ENCODE data around the gene NFIX. TPM values are rescaled to one million over a fixed set of nuclear protein-coding genes. Genes with fewer than 3 reads are reported as not detected.

NFIX gene
- total RNA-seq, 1 experiment from 2014 or later: 22.5 TPM

DNA sequence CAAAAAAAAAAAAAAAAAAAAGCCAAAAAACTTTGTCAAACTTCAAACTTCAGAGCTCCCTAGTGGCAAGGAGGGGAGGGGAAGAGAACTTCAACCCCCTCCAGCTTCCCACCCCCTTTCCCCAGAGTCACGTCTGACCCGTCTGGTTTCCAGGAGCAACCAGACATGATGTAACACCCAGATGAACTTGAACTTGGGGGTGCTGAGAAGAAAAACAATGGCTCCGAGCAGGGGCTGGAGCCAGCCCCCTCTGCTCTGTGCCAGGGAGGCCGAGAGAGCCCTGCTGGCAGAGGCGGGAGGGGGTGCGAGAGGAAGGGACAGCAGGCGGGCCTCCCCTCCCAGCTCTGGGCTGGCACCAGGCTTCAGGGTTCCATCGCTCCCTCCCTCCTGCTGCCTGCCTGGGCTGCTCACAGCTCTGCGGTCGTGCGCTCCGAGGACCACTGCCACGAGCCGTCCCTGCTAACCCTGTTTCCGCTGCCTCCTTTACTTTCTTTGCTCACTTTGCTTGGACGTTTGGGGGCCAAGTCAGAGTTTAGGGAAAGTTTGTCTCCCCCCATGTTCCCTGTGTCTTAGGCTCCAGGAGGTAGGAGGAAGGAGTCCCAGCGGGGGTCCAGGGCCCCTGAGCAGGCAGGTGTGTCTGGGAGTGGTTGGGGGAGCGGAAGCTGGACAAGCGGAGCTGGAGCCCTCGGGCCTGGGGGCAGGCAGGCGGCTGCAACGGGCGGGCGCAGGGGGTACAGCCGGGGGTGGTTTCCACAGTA lies 96.3 kb downstream of the NFIX start:
- DNase-seq (ENCODE audit: low read depth): no peak

DNA sequence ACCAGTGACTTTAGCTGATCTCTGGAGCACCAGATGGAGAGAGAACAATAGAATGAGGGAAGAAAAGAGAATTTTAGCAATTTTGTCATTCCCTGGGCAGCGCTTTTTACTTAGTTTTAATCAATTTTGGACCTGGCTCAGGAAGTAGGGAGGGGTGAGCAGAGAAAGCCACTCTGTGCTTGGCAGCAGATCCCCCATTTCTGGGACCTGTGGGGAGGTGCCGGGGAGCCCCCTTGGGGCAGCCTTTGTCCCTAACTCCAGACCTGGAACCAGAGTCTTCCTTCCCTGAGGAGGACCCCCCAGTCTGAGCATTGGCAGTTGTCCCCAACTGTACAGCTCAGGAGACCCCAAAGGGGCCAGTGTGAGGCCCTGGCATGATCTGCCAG lies 96.9 kb downstream of the NFIX start:
- DNase-seq (ENCODE audit: low read depth): no peak

DNA sequence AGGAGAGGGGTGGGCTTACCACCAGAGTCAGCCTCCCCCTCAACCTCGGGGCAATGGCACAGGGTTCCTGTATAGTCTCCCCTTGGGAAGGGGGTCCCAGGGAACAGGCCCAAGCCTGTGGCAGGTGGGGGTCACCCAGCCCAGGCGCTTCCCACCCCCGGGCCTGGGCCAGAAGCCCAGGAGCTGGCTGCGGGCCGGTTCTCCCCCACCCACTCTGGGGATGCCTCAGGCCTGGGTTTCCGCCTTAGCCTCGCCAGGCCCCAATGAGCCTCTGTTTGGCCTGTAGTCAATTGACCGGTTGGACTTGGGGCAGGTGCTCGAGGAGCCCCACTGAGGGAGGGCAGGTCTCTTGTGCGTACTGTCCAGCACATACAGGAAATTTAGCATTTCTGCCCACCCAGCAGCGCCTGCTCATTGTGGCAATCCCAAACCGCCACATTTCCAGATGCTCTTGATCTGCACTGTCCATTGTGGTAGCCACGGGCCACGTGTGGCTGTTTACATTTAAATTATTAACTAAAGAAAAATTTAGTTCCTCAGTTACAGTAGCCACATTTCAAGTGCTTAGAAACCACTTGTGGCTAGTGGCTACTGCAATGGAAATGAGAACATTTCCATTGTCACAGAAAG lies 97.4 kb downstream of the NFIX start:
- peak; percentile 38 for DNase-seq (ENCODE audit: low read depth)

DNA sequence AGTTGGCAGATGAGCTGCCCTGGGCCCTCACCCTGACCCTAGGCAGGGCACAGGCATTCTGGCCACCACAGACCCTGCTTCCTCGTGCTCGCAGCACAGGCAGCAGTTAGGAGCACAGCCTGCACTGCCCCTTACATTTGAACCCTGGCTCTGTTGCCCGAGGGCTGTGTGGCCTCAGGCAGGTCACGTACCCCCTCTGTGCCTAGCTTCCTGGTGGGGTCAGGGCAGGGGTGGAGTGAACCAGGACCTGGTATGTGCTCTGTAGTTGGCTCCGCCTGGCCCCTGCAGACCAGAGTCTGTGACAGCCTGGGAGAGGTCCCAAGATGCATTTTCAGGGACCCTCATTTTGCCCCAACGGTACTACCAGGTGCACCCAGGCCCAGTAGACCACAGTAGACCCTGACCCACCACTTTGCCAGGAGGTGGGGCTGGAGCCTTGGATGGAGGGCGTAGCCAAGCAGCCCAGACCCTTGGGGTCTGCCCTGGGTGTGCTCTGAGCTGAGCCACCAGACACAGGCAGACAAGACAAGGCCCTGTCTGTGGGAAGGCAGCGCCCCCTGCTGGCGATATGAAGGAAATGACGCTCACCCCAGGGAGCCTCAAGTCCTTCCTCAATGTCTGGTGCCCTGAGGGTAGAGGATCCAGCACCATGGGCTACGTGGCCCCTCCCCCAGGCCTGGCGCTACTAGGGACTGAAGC lies 98.3 kb downstream of the NFIX start:
- peak; percentile 74 for DNase-seq (ENCODE audit: low read depth)

DNA sequence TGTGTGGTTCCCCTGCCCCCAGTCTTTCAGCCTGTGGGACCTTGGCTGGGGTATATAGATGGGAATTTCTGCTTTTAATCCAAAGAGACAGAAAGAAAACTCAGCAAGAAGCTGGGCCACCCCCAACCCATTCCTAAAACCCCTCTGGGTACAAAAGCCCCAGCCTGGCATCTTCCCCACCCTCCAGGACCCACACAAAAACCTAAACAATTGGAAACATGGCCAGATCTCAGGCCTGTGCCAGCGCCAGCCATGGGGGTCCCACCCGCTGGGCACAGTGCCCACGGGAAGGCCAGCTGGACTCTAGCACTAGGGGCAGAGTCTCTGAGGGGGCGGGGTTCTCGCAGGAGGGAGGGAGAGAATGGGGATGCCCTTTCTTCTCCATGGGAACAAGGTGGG lies 98.8 kb downstream of the NFIX start:
- no peak for DNase-seq (ENCODE audit: low read depth)

DNA sequence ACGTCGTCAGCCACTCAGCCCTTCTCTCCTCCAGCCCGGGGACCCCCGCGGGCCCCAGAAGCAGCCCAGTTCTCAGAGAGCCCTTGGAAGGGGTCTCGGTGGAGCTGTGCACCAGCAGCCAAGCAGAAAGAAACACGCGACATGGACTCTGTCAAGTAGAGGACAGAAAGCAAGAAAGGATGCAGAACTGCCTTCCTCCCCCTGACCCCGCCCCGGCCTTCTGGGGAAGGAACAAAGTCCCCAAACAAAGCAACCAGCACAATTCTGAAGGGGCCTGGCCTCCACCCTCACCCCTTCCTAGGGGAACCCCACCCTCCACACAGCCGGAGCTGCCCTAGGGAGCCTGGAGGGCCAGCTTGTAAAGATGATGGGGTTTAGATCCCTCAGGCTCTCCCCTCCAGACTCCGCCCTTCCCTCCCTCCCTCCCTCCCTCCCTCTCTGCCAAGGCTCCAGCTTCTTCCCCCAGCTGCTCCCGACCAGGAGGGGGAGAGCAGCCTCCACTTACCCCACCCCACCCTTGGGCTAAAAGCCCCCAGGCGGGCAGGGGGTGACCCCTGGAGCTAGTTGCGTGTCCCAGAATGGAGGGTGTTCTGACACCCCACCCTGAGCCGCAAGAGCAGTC lies 99.6 kb downstream of the NFIX start:
- DNase-seq (ENCODE audit: low read depth): no peak

DNA sequence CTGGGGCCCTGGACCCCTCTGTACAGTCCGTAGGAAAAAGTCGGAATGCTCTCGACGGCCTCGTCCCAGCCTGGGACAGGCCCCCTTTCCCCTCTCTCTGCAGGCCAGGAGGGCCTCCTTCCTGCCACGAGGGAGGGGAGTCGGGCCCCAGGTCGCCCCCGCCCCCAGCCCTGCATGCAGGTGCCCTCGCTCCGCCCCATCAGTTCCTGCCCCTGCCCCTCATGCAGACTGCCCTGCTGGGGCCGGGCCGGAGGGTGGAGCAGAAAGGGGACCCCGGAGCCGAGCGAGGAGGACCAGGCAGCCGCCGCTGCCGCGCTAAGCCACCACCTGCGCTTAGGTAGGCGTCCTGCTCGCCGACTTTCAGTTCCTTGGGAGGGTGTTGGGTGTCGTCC lies 100.1 kb downstream of the NFIX start:
- no peak for DNase-seq (ENCODE audit: low read depth)

DNA sequence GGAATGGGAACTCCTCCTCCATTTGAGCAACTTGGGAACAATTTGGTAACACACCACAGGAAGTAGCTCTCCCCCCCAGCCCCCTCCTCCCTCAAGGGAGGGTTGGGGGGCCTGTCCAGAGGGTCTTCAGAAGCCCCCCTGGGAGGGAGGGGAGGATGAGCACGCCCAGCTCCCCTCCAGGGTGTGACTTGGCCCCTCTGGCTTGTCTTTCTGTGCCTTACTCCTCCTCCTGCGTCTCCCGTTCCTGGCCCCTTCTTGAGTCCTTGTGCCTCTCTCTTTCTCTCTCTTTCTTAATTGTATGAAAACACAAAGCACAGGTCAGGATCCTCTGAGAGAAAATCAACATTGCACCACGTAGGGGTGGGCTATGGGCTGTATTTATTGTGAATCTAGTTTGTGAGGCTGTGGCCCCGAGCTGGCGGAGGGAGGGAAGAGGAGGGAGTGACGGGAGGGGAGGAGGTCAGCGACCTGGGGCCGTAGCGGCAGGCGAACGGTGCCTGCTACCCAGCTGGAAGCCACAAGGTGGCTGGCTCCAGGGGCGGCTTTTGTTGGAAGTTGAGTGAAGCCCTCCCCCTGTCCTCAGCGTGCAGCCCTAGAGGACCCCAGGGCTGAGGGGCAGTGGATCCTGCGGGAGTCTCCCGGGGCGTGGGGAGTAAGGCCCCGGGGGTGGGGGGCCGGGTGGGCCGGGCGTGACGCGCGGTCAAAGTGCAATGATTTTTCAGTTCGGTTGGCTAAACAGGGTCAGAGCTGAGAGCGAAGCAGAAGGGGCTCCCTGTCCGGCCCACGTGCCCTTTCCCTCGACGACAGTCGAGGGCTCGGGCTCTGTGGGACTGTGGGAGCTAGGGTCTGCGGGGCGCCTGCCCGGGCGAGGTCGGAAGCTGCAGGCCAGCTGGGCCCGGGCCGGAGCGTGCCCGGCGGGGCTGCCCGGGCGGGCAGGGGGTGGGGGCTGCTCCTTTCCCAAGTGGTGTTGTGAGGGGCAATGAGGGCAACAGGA lies 101.0 kb downstream of the NFIX start:
- DNase-seq (ENCODE audit: low read depth): no peak

DNA sequence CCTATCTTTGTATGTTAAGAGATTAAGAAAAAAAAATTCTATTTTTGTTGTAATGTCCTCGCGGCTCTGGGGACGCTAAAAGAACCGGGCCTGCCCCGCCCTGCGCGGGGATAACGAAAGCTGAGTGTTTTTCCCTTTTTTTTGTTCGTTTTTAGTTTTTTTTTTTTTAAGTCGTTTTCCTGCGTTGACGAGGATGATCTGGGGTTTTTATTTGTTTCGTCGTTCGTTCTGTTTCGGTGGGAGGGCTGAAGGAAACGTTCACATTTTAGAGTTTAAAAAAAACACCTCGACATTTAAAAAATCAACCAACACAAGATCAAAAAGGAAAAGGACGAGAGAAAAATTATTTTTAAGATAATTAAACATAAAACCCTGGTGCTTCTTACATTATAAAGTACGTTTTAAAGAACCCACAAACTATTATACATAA lies 101.8 kb downstream of the NFIX start:
- no peak for DNase-seq (ENCODE audit: low read depth)

DNA sequence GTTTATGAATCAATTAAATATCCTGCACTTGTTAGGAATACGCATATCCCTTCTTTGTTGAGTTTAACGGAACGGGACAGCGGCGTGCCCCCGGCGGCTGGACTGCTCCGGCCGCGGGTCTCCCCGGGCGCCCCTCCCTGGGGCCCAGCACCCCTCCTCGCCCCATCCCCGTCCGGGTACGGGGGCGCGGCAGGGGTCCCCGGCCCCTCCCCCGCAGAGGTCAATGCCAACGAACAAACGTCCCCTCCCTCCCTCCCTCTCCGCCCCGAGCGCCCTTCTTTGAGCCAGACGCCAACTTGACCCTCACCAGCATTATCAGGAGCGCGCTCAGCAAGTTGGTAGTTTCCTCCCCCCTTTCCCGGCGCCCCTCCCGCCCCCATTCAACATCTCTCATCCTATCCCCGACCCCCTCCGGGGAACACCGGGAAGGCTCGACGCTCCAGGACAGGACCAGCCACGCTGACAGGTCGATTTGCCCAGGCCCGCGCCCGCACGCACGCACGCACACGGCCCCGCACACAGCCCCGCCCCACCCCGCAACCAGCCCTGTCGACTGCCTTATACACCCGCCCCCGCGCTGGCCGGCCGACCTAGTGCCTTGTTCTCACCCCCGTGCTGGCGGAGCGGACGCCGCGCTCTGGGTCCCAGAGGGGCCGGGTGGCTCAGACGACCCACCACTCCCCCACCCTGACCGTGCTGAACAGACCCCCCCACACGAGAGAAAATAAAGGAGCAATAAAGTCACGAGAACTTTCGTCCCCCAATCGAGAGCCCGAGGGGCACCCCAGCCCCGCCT lies 102.4 kb downstream of the NFIX start:
- no peak for DNase-seq (ENCODE audit: low read depth)

DNA sequence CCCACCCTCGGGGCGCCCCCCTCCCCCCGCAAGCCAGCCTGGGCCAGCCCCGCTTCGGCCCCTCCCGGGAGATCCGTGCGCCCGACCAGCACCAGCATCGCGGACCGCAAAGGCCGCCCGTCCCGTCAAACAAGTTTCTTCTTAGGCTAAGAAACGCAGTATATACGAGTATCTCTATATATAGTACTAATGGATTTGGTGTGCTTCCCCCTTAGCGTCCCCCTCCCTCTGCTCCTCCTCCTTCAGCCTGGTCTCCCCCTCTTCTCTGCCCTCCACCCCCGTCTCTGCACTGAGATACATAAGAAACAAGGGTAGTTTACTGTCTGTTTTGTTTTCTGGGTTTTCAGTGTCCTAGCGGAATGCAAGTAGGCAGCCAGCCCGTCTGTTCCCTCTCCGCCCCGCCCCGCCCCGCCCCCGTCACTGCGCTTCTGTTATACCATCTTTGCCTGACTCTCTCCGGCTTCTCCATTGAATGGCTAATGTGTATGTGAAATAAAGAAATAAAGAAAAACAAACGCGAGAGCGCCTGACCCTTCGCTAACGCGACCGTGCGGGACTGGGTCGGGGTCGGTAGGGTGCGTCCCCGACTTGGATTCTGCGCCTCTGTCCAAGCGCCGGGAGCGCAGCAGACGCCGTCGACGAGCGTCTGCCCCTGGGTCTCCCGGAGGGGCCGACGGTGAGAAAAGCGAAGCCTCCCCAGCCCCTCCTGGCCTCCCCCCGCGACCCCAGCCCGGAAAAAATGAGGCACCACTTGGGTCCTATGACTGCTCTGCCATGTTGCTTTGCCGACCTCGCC lies 103.2 kb downstream of the NFIX start:
- DNase-seq (ENCODE audit: low read depth): no peak

DNA sequence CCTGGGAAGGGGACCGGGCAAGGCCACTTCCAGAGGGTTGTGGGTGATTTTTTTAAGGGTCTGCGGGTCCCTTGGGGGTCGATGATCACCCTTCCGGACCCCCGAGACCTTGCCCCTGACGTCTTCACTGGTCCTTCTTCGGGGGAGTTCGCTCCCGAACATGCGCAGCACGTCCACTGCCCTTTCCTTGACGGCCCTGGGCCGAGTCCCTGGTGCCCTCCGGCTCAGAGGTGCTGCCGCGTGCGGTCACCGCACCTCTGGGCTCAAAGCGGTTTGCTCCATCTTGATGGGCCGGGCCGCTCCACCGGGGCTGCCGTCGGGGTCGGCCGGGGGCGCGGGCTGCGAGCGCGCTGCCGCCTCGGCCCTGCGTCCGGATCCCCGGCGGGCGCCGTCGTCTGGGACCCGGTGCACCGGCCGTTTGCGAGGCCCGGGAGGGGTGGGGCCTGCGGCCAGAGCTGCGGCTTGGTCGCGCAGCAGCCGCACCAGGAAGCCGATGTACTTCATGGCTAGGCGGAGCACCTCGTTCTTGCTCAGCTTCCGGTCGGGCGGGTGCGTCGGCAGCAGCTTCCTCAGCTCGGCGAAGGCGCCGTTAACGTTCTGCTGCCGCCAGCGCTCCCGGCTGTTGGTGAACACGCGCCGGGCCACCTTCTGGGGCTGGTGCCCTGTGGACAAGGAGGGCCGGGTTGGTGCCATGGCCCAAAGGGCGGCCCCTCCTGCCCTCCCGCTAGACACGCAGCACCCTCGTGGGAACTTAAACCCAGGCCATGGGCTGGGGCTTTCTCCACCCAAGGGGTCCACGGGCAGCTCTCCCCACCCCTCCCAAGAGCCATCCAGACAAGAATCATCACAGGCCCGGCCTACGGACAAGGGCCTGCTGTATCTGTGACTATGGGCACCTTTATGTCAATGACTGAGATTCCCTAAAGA lies 104.1 kb downstream of the NFIX start:
- no peak for DNase-seq (ENCODE audit: low read depth)

DNA sequence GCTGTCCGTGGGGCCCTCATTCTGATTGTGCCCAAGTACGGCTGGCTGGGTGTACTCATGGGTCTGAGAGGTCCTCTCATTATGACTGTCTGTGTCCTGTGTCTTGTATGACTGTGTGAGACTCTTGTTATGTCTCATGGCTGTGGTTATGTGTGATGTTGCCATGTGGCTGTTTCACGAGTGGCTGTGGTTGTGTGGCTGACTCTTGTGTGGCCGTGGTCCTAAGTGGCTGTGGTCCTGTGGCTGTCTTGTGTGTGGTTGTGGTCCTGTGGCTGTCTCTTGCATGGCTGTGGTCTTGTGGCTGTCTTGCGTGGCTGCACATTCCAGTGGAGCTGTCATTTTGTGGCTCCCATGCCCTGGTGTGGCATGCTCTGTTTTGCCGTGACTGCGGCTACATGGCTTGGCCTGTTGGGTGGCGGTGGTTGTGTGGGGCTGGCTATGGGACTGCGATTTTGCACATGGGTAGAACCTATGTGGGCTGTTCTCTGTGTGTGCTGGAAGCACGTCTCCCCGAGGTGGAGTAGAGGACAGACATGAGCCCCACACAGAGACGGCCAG lies 104.8 kb downstream of the NFIX start:
- DNase-seq (ENCODE audit: low read depth): peak; percentile 15

DNA sequence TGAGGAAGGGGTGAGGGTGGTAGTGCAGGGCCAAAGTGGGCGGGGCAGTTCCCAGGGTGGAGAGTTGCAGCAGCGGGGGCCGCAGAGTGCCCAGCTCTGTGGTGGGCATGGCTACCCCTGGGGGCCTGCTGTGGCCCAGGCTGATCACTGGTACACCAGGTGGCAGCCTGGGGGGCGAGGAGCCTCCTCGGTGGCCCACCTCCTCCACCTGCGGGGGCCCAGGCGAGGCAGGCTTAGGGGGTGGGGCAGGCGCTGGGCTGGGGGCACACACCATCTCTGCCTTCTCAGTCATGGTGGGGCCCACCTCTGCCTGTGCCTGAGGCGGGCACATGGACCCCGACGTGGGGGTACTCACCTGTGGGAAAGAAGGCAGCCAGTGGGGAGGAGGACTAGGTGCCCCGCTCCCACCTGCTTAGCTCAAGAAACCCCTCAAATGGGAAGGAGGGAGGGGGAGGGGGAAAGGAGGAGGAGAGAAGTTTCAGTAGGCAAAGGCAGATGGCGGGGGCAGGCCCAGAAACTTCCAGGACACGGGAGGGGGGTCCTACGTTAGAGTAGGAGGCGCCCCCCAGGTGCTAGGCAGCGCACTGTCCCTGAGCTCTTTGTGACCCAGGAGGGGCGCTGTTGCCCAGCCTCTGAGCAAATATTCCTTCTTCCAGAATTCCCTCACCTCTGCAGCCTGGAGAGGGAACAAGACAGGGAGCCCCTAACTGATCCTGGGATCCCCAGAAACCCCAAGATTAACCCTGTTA lies 105.7 kb downstream of the NFIX start:
- DNase-seq (ENCODE audit: low read depth): no peak

DNA sequence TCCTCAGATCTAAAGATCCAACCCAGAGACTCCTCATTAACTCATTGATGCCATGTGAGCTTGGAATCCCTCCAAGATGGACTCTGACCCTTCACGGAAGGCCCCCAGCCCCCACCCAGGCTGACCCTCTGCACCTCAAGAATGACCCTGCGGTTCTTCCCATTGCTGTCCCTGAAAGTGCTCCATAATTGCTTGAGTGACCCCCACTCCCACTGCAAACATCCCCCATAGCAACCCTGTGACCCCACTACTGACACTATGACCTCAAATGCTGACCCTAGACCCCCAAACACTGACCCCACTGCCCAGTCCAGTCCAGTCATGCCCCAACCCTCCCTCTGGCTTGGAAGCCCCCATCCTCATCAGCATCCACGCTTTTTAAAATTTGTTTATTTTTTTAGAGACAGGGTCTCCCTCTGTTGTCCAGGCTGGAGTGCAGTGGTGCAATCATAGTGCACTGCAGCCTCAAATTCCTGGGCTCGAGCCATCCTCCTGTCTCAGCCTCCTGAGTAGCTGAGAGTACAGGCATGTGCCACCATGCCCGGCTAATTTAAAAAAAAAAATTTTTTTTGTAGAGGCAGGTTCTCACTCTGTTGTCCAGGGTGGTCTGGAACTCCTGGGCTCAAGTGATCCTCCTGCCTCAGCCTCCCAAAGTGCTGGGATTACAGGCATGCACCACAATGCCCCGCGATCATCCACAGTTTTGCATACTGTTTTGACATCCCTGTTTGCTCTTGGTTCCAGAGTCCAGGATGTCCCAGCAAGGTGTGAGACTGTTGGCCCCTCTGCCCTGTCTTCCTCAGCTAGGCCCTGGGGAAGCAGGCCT lies 106.5 kb downstream of the NFIX start:
- no peak for DNase-seq (ENCODE audit: low read depth)

DNA sequence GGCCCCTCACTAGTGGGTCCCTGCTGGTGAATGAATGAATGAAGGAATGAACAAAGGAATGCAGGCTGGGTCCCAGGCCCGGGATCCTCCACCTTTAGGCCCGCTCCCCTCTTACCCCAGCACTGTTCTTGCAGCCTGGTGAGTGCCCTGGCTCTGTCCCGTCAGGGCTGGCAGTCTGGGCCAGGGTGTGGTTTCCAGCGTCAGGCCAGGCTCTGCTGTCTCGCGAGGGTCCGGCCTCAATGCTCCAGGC lies 107.1 kb downstream of the NFIX start:
- DNase-seq (ENCODE audit: low read depth): no peak
